Measurements from ENCODE around the gene INO80D.

The INO80D gene

DNA sequence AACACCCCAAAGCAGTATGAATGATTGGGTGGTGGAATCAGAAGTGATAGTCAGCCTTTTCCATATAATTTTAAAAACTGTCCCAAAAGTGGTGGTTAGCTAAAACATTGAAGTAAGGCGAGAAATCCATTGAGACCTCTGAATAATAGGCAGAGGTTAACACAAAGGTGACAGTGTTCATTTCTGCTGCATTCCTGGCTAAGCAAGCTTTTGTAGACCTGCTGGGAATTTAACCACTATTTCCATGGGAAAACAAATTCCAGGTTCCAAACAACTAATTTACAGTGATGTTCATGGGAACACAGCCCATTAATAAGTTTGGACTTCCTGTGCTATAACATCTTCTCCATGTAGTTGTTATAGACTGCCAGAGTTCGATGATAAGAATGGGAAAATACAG, 6.3 kb upstream of the INO80D start:
- no peak for ATAC-seq
- TF ChIP-seq ZC3H10 (CRISPR knock-in tag; IDR thresholded peaks at IDR 0.05) (no peak), ZFP30 (CRISPR knock-in tag; IDR thresholded peaks at IDR 0.05) (no peak), ISL1 (CRISPR knock-in tag; IDR thresholded peaks at IDR 0.05) (no peak), BACH2 (CRISPR knock-in tag; IDR thresholded peaks at IDR 0.05; ENCODE audit: borderline replicate concordance) (no peak), ARNTL (CRISPR knock-in tag; IDR thresholded peaks at IDR 0.05; ENCODE audit: borderline replicate concordance, low read depth) (no peak), GLIS3 (CRISPR knock-in tag; IDR thresholded peaks at IDR 0.05) (no peak), ZNF70 (CRISPR knock-in tag; IDR thresholded peaks at IDR 0.05) (no peak), OSR1 (CRISPR knock-in tag; IDR thresholded peaks at IDR 0.05) (no peak), RARB (CRISPR knock-in tag; IDR thresholded peaks at IDR 0.05) (no peak), SNAI2 (CRISPR knock-in tag; IDR thresholded peaks at IDR 0.05) (no peak), ZFP3 (CRISPR knock-in tag; IDR thresholded peaks at IDR 0.05) (no peak), CSDC2 (CRISPR knock-in tag; IDR thresholded peaks at IDR 0.05) (no peak), ZNF8 (CRISPR knock-in tag; IDR thresholded peaks at IDR 0.05) (no peak), PPARA (CRISPR knock-in tag; IDR thresholded peaks at IDR 0.05; ENCODE audit: borderline replicate concordance) (no peak)
- TF ChIP-seq, protein P1, sequence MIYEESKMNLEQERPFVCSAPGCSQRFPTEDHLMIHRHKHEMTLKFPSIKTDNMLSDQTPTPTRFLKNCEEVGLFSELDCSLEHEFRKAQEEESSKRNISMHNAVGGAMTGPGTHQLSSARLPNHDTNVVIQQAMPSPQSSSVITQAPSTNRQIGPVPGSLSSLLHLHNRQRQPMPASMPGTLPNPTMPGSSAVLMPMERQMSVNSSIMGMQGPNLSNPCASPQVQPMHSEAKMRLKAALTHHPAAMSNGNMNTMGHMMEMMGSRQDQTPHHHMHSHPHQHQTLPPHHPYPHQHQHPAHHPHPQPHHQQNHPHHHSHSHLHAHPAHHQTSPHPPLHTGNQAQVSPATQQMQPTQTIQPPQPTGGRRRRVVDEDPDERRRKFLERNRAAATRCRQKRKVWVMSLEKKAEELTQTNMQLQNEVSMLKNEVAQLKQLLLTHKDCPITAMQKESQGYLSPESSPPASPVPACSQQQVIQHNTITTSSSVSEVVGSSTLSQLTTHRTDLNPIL (CRISPR knock-in tag; IDR thresholded peaks at IDR 0.05; ENCODE audit: low read depth): no peak
- TF ChIP-seq, protein P2, sequence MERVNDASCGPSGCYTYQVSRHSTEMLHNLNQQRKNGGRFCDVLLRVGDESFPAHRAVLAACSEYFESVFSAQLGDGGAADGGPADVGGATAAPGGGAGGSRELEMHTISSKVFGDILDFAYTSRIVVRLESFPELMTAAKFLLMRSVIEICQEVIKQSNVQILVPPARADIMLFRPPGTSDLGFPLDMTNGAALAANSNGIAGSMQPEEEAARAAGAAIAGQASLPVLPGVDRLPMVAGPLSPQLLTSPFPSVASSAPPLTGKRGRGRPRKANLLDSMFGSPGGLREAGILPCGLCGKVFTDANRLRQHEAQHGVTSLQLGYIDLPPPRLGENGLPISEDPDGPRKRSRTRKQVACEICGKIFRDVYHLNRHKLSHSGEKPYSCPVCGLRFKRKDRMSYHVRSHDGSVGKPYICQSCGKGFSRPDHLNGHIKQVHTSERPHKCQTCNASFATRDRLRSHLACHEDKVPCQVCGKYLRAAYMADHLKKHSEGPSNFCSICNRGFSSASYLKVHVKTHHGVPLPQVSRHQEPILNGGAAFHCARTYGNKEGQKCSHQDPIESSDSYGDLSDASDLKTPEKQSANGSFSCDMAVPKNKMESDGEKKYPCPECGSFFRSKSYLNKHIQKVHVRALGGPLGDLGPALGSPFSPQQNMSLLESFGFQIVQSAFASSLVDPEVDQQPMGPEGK (CRISPR knock-in tag; IDR thresholded peaks at IDR 0.05; ENCODE audit: borderline replicate concordance): no peak
- TF ChIP-seq, protein P3, sequence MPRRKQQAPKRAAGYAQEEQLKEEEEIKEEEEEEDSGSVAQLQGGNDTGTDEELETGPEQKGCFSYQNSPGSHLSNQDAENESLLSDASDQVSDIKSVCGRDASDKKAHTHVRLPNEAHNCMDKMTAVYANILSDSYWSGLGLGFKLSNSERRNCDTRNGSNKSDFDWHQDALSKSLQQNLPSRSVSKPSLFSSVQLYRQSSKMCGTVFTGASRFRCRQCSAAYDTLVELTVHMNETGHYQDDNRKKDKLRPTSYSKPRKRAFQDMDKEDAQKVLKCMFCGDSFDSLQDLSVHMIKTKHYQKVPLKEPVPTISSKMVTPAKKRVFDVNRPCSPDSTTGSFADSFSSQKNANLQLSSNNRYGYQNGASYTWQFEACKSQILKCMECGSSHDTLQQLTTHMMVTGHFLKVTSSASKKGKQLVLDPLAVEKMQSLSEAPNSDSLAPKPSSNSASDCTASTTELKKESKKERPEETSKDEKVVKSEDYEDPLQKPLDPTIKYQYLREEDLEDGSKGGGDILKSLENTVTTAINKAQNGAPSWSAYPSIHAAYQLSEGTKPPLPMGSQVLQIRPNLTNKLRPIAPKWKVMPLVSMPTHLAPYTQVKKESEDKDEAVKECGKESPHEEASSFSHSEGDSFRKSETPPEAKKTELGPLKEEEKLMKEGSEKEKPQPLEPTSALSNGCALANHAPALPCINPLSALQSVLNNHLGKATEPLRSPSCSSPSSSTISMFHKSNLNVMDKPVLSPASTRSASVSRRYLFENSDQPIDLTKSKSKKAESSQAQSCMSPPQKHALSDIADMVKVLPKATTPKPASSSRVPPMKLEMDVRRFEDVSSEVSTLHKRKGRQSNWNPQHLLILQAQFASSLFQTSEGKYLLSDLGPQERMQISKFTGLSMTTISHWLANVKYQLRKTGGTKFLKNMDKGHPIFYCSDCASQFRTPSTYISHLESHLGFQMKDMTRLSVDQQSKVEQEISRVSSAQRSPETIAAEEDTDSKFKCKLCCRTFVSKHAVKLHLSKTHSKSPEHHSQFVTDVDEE (CRISPR knock-in tag; IDR thresholded peaks at IDR 0.05): no peak
- TF ChIP-seq, protein P4, sequence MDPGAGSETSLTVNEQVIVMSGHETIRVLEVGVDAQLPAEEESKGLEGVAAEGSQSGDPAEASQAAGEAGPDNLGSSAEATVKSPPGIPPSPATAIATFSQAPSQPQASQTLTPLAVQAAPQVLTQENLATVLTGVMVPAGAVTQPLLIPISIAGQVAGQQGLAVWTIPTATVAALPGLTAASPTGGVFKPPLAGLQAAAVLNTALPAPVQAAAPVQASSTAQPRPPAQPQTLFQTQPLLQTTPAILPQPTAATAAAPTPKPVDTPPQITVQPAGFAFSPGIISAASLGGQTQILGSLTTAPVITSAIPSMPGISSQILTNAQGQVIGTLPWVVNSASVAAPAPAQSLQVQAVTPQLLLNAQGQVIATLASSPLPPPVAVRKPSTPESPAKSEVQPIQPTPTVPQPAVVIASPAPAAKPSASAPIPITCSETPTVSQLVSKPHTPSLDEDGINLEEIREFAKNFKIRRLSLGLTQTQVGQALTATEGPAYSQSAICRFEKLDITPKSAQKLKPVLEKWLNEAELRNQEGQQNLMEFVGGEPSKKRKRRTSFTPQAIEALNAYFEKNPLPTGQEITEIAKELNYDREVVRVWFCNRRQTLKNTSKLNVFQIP (CRISPR knock-in tag; IDR thresholded peaks at IDR 0.05; ENCODE audit: borderline replicate concordance, low read depth): no peak

DNA sequence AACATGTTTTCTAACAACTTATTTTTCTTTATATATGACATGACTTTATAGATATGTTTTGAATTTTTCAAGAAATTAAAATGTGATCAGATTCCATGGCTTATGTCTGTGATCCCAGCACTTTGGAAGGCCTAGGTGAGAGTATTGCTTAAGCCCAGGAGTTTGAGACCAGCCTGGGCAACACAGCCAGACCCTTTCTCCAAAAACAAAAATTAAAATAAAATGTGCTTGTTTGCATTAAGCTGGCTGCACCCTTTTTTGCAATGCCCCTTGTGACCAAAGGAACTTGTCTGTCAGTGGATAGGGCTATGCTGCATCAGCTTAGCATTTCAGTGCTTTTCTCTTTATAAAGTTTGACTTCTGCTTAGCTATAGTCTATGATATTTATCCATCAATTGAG, 2.3 kb upstream of the INO80D start:
- TF ChIP-seq TCF4 (CRISPR knock-in tag; IDR thresholded peaks at IDR 0.05; ENCODE audit: borderline replicate concordance): no peak
- no peak for TF ChIP-seq ZNF565 (CRISPR knock-in tag; conservative IDR thresholded peaks at IDR 0.05; ENCODE audit: low read depth)
- TF ChIP-seq ESRRG (CRISPR knock-in tag; IDR thresholded peaks at IDR 0.05): no peak
- TF ChIP-seq RARB (CRISPR knock-in tag; IDR thresholded peaks at IDR 0.05): no peak
- no peak for TF ChIP-seq ZFP30 (CRISPR knock-in tag; IDR thresholded peaks at IDR 0.05)
- no peak for TF ChIP-seq PPARA (CRISPR knock-in tag; IDR thresholded peaks at IDR 0.05; ENCODE audit: borderline replicate concordance)
- TF ChIP-seq CSDC2 (CRISPR knock-in tag; IDR thresholded peaks at IDR 0.05): no peak
- no peak for TF ChIP-seq GLIS3 (CRISPR knock-in tag; IDR thresholded peaks at IDR 0.05)
- TF ChIP-seq, protein P4 (CRISPR knock-in tag; IDR thresholded peaks at IDR 0.05; ENCODE audit: borderline replicate concordance, low read depth): no peak
- no peak for TF ChIP-seq OSR1 (CRISPR knock-in tag; IDR thresholded peaks at IDR 0.05)
- TF ChIP-seq, protein P1 (CRISPR knock-in tag; IDR thresholded peaks at IDR 0.05; ENCODE audit: low read depth): no peak
- no peak for TF ChIP-seq ISL1 (CRISPR knock-in tag; IDR thresholded peaks at IDR 0.05)
- TF ChIP-seq, protein P2 (CRISPR knock-in tag; IDR thresholded peaks at IDR 0.05; ENCODE audit: borderline replicate concordance): no peak
- TF ChIP-seq TOX (CRISPR knock-in tag; IDR thresholded peaks at IDR 0.05; ENCODE audit: borderline replicate concordance): no peak
- TF ChIP-seq, protein P5, sequence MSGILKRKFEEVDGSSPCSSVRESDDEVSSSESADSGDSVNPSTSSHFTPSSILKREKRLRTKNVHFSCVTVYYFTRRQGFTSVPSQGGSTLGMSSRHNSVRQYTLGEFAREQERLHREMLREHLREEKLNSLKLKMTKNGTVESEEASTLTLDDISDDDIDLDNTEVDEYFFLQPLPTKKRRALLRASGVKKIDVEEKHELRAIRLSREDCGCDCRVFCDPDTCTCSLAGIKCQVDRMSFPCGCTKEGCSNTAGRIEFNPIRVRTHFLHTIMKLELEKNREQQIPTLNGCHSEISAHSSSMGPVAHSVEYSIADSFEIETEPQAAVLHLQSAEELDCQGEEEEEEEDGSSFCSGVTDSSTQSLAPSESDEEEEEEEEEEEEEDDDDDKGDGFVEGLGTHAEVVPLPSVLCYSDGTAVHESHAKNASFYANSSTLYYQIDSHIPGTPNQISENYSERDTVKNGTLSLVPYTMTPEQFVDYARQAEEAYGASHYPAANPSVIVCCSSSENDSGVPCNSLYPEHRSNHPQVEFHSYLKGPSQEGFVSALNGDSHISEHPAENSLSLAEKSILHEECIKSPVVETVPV (CRISPR knock-in tag; IDR thresholded peaks at IDR 0.05): no peak
- ATAC-seq: no peak

Data from SK-N-SH treated with all-trans-retinoic acid at 6 μM for 48 hours (cell line).